GM12865 (cell line): ENCODE data around the gene SORL1.

ENCODE experiments used
- DNase-seq: peaks from one replicate; pipeline ENCODE4 v3.0.0; 2010; ENCODE audit warnings: low read depth
- H3K4me3 ChIP-seq: 2 replicates; pipeline ENCODE4 v1.5.1; 2011; ENCODE audit warnings: mild to moderate bottlenecking, low read depth, low read length, control low read depth
- CTCF ChIP-seq: IDR thresholded peaks from 2 replicates; pipeline ENCODE4 v1.5.1; 2011; ENCODE audit warnings: low read length, control low read depth, low read depth, inconsistent platforms; ENCODE audit not compliant: insufficient read depth; ENCODE audit errors: missing control alignments

SORL1 gene

GRCh38 chr11:121429556-121429955 is 22.6 kb upstream of the SORL1 start:
- TF ChIP-seq CTCF, result no peak
- no peak overlapping the region for H3K4me3 ChIP-seq

GRCh38 chr11:121431820-121432526 is 20.1 kb upstream of the SORL1 start:
- H3K4me3 ChIP-seq, result no peak overlapping the region
- no peak for TF ChIP-seq CTCF
- DNase-seq, result peak; percentile 39

More at GRCh38 chr11:121429556-121429955, 22.6 kb upstream of the SORL1 start:
- DNase-seq, result no peak

- no peak overlapping the region for H3K4me3 ChIP-seq
- TF ChIP-seq CTCF, result no peak
- DNase-seq, result no peak
Observed at GRCh38 chr11:121435132-121435531, 17.0 kb upstream of the SORL1 start.

GRCh38 chr11:121435551-121436511 is 16.3 kb upstream of the SORL1 start:
- no peak overlapping the region for H3K4me3 ChIP-seq
- DNase-seq, result no peak
- TF ChIP-seq CTCF, result no peak

GRCh38 chr11:121437018-121437685 is 15.0 kb upstream of the SORL1 start:
- no peak for DNase-seq
- no peak for TF ChIP-seq CTCF
- no peak overlapping the region for H3K4me3 ChIP-seq

GRCh38 chr11:121437686-121438078 is 14.4 kb upstream of the SORL1 start:
- H3K4me3 ChIP-seq, result no peak overlapping the region
- DNase-seq, result no peak
- TF ChIP-seq CTCF, result no peak
